Kidney tubule cell (primary cell): ENCODE measurements around the gene GNAQ.
"Not testable (repeated sequence)": the region's sequence is repeated elsewhere in the genome, so short reads cannot be mapped to it uniquely, and the experiment has no call there.

ENCODE experiments used
- DNase-seq: peaks from one replicate; pipeline ENCODE4 v3.0.0-alpha.2; 2018; ENCODE audit warnings: low spot score

GNAQ gene

GRCh38 chr9:77687737-77688136 is 343.9 kb downstream of the GNAQ start:
- not testable (repeated sequence) for DNase-seq

GRCh38 chr9:77680581-77680980 is 351.0 kb downstream of the GNAQ start:
- no peak for DNase-seq

- no peak for DNase-seq
These were observed 351.8 kb downstream of the GNAQ start for GRCh38 chr9:77679661-77680368.

- DNase-seq: no peak
These were observed 352.5 kb downstream of the GNAQ start for GRCh38 chr9:77679088-77679487.

GRCh38 chr9:77677957-77678535 is 353.6 kb downstream of the GNAQ start:
- DNase-seq: peak; percentile 45

- DNase-seq: no peak
These were observed 354.2 kb downstream of the GNAQ start for GRCh38 chr9:77677397-77677796.

GRCh38 chr9:77673941-77674791 is 357.4 kb downstream of the GNAQ start:
- no peak for DNase-seq

GRCh38 chr9:77672183-77672582 is 359.4 kb downstream of the GNAQ start:
- DNase-seq: no peak

GRCh38 chr9:77667151-77667550 is 364.5 kb downstream of the GNAQ start:
- peak; percentile 61 for DNase-seq
